Left kidney (tissue), 8 donors: Measurements from ENCODE around the gene OR13C9. TPM values are rescaled to one million over a fixed set of nuclear protein-coding genes. Genes with fewer than 3 reads are reported as not detected.
"Not testable (repeated sequence)": the region's sequence is repeated elsewhere in the genome, so short reads cannot be mapped to it uniquely, and the experiment has no call there.

Source experiments
- DNase-seq: peaks from one replicate; pipeline ENCODE4 v3.0.0-alpha.2; 2013
- long read RNA-seq, 8 donors: transcript quantifications; one replicate each; lab custom pipeline, GENCODE V29; 2026
- polyA plus RNA-seq: library from polyadenylated mRNA; unstranded; fragments of 120-200 nt; gene quantifications from one replicate; pipeline ENCODE4 v1.2.1, GENCODE V29; 2013; ENCODE audit not compliant: insufficient read length

OR13C9 gene
- polyA plus RNA-seq: not detected
- long read RNA-seq, donor 1: 0 reads
- long read RNA-seq, donor 2: 0 reads
- long read RNA-seq, donor 3: 0 reads
- long read RNA-seq, donor 4: 0 reads
- long read RNA-seq, donor 5: 0 reads
- long read RNA-seq, donor 6: 0 reads
- long read RNA-seq, donor 7: 0 reads
- long read RNA-seq, donor 8: 0 reads

GRCh38 chr9:104618104-104618503, at the start of gene OR13C9:
OR13C9 (minus strand) TSS chr9:104618204; CDS start chr9:104618204, 0 bp downstream.
- DNase-seq: no peak

GRCh38 chr9:104658496-104659195, 40.6 kb upstream of the OR13C9 start:
- no peak for DNase-seq

- DNase-seq: no peak
These were observed 17.5 kb upstream of the OR13C9 start for GRCh38 chr9:104635456-104635855.

DNA sequence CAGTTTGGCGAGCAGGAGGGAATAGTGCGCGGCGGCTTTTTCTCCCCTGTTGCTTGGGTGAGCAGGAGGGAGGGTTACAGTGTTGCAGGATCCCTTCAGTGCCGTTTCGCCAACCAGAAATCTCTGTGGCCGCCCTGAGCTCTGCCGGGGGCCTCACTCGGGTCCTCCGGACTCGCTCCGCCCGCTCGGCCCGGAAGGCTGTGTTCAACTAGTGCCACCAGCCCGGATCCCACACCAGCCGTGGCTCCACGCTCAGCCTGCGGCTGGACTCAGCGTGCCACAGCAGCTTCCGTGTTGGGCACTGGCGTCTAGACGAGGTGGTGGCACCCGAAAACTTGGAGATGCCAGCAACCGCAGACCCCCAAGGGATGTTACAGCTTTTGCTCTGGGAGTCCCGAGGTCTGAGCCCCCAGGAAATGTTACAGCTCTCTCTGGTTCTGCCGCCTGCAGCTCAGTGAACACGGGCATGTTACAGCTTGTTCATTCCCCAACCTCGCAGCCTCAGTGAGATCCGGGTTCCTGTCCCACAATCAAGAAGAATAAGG, 16.0 kb upstream of the OR13C9 start:
- DNase-seq: no peak

- not testable (repeated sequence) for DNase-seq
These were observed 8.0 kb upstream of the OR13C9 start for GRCh38 chr9:104625964-104626363.

- no peak for DNase-seq
These were observed 586 bp downstream of the OR13C9 start for GRCh38 chr9:104617418-104617817.

- no peak for DNase-seq
These were observed 6.8 kb downstream of the OR13C9 start for GRCh38 chr9:104611213-104611612.

- DNase-seq: no peak
These were observed 9.7 kb downstream of the OR13C9 start for GRCh38 chr9:104608336-104608735.

DNA sequence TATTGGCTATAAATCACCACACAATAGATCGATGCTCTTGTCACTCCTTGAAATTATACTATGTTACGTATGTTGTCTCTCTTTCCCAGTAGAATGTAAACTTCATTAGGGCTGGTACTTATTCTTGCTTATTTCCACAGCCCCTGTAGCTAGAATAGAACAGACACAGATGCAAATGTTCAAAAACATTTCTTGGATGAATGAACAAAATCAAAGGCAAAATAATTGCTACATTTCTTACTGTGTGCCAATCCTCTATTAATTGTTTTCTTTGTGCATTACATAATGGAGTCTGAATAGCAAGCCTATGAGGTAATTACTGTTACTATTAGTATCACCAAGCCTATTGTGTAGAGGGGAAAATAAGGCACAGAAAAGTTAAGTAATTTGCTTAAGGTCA, 11.9 kb downstream of the OR13C9 start:
- DNase-seq: peak; percentile 2

GRCh38 chr9:104605527-104605926, 12.5 kb downstream of the OR13C9 start, which contains the start of gene OR13C2:
OR13C2 (minus strand) TSS chr9:104605627; CDS start chr9:104605627, 0 bp downstream.
- not testable (repeated sequence) for DNase-seq

DNA sequence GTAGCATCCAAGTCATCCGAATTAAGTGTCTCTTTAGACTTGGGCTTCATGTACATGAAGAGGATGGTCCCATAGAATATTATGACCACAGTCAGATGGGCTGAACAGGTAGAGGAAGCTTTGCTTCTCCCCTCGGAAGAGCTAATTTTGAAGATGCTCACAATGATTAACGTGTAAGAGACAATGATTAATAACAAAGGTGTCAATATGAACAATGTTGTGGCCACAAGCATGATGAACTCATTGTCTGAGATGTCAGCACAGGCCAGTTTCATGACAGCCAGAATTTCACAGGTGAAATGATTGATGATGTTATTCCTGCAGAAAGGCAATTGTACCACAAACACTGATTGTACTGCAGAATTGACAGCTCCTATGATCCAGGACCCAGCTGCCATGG, 13.2 kb downstream of the OR13C9 start:
- no peak for DNase-seq

DNA sequence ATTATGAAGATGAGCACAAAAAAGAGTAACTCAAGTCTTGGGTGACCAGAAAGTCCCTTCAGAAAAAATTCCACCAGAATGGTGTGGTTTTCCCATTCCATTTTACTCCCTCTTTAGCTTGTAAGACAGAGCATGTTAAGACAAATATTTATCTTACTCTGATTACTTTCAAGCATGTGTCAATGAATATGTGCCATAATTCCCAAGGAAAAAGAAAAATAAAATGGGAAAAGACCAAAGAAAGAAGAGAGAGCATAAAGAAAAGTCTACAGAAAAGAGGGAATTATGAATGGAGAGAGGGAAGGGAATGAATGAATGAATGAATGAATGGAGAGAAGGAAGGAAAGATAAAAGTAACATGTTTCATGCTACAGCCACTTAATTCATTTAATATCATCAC, 18.7 kb downstream of the OR13C9 start, which contains the start of gene OR13C5:
Gene OR13C5 (minus strand): TSS at position 101 of the 400 bp plus-strand sequence. CDS start 0 bp downstream, at position 101.
- not testable (repeated sequence) for DNase-seq

- not testable (repeated sequence) for DNase-seq
These were observed 19.3 kb downstream of the OR13C9 start for GRCh38 chr9:104598749-104599148.

DNA sequence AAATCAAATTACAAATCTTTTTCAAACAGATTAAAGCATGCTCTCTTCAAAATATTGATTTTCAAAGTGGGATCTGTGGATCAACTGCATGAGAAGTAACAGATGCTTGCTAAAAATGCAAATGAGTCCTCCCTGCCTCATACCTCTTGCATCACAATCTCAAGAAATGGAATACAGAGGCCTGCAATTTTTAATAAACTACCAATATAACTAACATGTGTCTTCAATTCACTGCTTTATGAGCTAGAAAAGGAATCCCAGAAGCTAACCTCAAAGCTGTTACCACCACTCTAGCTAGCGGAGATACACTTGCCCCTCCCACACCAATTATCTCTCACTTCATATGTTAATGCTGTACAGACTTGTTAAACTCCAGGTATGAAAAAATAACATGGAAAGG, 28.4 kb downstream of the OR13C9 start:
- DNase-seq: no peak

DNA sequence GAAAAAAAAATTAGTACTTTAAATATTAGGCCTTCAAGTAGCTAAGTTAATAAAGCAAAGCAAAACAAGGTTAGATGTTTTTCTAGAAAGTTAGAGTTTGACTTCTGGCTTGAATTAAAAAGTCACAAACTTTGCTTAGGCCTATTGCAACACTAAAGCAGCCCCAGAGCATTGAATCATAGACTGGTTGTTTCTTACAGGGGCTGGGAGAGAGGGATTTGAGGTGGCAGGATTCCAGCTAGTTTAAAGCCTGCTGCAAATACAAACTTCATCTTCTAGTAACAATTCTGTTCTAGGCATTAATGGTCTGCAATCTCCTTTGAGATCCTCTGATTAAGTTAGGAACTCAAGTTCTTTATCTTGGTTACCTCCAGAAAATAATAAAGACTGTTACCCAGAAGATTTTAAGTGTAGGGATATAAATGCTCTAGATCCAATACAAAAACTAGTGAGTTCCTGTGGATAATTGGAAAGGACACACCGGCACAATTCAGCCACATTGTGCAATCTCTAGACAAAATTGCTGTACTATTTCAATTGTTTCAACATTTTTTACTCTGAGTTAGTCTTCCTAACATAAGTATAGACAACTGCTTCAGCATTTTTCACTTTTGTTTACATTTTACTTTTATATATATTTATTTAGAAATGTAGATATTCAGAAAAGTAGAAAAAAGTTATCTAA, 31.4 kb downstream of the OR13C9 start:
- DNase-seq: no peak

DNA sequence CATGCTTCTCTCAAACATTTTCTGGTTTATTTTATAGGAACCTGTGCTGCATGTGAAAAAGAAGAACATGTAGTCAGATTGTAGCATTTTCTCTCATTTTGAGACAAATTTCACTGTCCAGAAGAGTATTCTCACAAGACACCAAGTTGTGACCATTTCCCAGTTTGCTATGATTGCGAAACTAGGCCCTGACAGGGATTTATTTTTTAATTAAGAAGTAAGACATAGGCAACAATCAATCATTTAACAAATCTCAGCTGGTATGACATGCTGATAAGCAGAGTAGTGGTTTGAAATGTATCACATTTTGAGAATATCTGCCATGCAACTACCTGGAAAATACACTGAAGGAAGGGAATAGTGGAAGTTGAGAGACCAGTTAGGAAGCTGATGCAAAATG, 37.4 kb downstream of the OR13C9 start:
- no peak for DNase-seq

GRCh38 chr9:104577263-104577662, 40.7 kb downstream of the OR13C9 start:
- no peak for DNase-seq

GRCh38 chr9:104575456-104575855, 42.5 kb downstream of the OR13C9 start:
- no peak for DNase-seq

GRCh38 chr9:104572612-104573011, 45.4 kb downstream of the OR13C9 start:
- DNase-seq: no peak

DNA sequence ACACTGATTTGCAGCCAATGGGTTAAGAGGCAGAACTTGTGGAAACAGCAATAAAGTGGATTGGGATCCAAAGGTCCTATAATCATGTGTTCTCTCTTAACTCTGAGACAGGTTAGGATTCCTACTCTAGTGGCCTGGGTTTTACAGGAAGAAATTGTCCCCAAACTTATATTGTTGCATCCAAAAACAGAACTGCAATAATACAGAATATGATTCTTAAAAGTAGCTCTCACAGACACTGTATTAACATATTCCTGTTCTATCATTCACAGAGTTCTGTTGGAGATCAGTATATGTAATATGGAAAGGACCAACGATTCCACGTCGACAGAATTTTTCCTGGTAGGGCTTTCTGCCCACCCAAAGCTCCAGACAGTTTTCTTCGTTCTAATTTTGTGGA, 49.1 kb downstream of the OR13C9 start, which contains the start of gene OR13C8:
Gene OR13C8 (plus strand): TSS at position 301 of the 400 bp plus-strand sequence. CDS start 0 bp downstream, at position 301.
- DNase-seq: no peak
